ENCODE measurements around the gene CDH15. TPM values are rescaled to one million over a fixed set of nuclear protein-coding genes. Genes with fewer than 3 reads are reported as not detected.

The CDH15 gene
- total RNA-seq (2014; rRNA removed; shearing (Covaris generic)) = 0.05 TPM in 1 of 2 replicates, not detected in the other

- Histone ChIP-seq H3K27ac (no peak within 1 kb of the TSS), H3K4me3 (no peak within 1 kb of the TSS), H3K27me3 (replicated peaks) (peaks cover 54% of the 10 kb centered on the region), H3K9me3 (replicated peaks) (no peaks in the 10 kb centered on the region), H3K4me1 (replicated peaks) (peaks cover 6% of the 10 kb centered on the region), H3K36me3 (no peaks in the 10 kb centered on the region)
- peak in 1 of 2 experiments; percentile 71 for DNase-seq (ENCODE audit: low read depth in 1 of 2, low spot score in 2 of 2)
Measured at GRCh38 chr16:89171216-89172170, at the start of gene CDH15. TSS of gene CDH15 (plus strand) at chr16:89171748. CDS start at chr16:89171832, 84 bp downstream.

GRCh38 chr16:89122322-89122851 is 49.2 kb upstream of the CDH15 start:
- no peak for DNase-seq (ENCODE audit: low read depth in 1 of 2, low spot score in 2 of 2)
- no peak overlapping the region for H3K27ac ChIP-seq
- no peaks in the 10 kb centered on the region for H3K27me3 ChIP-seq (replicated peaks)
- no peaks in the 10 kb centered on the region for H3K9me3 ChIP-seq (replicated peaks)
- no peak overlapping the region for H3K4me3 ChIP-seq
- peaks cover 49% of the 10 kb centered on the region for H3K36me3 ChIP-seq
- H3K4me1 ChIP-seq (replicated peaks) = no peaks in the 10 kb centered on the region

GRCh38 chr16:89123001-89123830 is 48.3 kb upstream of the CDH15 start:
- Histone ChIP-seq H3K27ac (no peak overlapping the region), H3K36me3 (peaks cover 48% of the 10 kb centered on the region), H3K27me3 (replicated peaks) (no peaks in the 10 kb centered on the region), H3K9me3 (replicated peaks) (no peaks in the 10 kb centered on the region), H3K4me1 (replicated peaks) (no peaks in the 10 kb centered on the region), H3K4me3 (no peak overlapping the region)
- no peak for DNase-seq (ENCODE audit: low read depth in 1 of 2, low spot score in 2 of 2)

- Histone ChIP-seq H3K9me3 (replicated peaks) (no peaks in the 10 kb centered on the region), H3K27ac (no peak overlapping the region), H3K36me3 (peaks cover 44% of the 10 kb centered on the region)
Measured at GRCh38 chr16:89123831-89124100, 47.8 kb upstream of the CDH15 start.

GRCh38 chr16:89129378-89129777 is 42.2 kb upstream of the CDH15 start:
- Histone ChIP-seq H3K9me3 (replicated peaks) (no peaks in the 10 kb centered on the region), H3K27ac (no peak overlapping the region), H3K4me3 (no peak overlapping the region), H3K4me1 (replicated peaks) (no peaks in the 10 kb centered on the region), H3K27me3 (replicated peaks) (no peaks in the 10 kb centered on the region), H3K36me3 (peaks cover 26% of the 10 kb centered on the region)
- DNase-seq (ENCODE audit: low read depth in 1 of 2, low spot score in 2 of 2) = no peak

More at GRCh38 chr16:89123831-89124100, 47.8 kb upstream of the CDH15 start:
- Histone ChIP-seq H3K4me1 (replicated peaks) (no peaks in the 10 kb centered on the region), H3K4me3 (no peak overlapping the region), H3K27me3 (replicated peaks) (no peaks in the 10 kb centered on the region)
- no peak for DNase-seq (ENCODE audit: low read depth in 1 of 2, low spot score in 2 of 2)

GRCh38 chr16:89130448-89130847 is 41.1 kb upstream of the CDH15 start:
- H3K27ac ChIP-seq = no peak overlapping the region
- H3K4me3 ChIP-seq = no peak overlapping the region
- H3K9me3 ChIP-seq (replicated peaks) = no peaks in the 10 kb centered on the region
- no peak for DNase-seq (ENCODE audit: low read depth in 1 of 2, low spot score in 2 of 2)
- no peaks in the 10 kb centered on the region for H3K4me1 ChIP-seq (replicated peaks)
- peaks cover 24% of the 10 kb centered on the region for H3K36me3 ChIP-seq
- H3K27me3 ChIP-seq (replicated peaks) = no peaks in the 10 kb centered on the region

GRCh38 chr16:89131783-89132182 is 39.8 kb upstream of the CDH15 start:
- no peak overlapping the region for H3K27ac ChIP-seq
- H3K27me3 ChIP-seq (replicated peaks) = no peaks in the 10 kb centered on the region
- no peak overlapping the region for H3K4me3 ChIP-seq
- DNase-seq (ENCODE audit: low read depth in 1 of 2, low spot score in 2 of 2) = no peak
- H3K36me3 ChIP-seq = peaks cover 20% of the 10 kb centered on the region
- no peaks in the 10 kb centered on the region for H3K4me1 ChIP-seq (replicated peaks)
- no peaks in the 10 kb centered on the region for H3K9me3 ChIP-seq (replicated peaks)

GRCh38 chr16:89132194-89133005 is 39.1 kb upstream of the CDH15 start:
- H3K4me3 ChIP-seq = no peak overlapping the region
- DNase-seq (ENCODE audit: low read depth in 1 of 2, low spot score in 2 of 2) = no peak
- H3K36me3 ChIP-seq = peaks cover 20% of the 10 kb centered on the region
- H3K27me3 ChIP-seq (replicated peaks) = no peaks in the 10 kb centered on the region
- H3K27ac ChIP-seq = no peak overlapping the region
- no peaks in the 10 kb centered on the region for H3K4me1 ChIP-seq (replicated peaks)
- H3K9me3 ChIP-seq (replicated peaks) = no peaks in the 10 kb centered on the region

GRCh38 chr16:89133457-89134127 is 38.0 kb upstream of the CDH15 start:
- H3K27me3 ChIP-seq (replicated peaks) = no peaks in the 10 kb centered on the region
- H3K27ac ChIP-seq = no peak overlapping the region
- no peak overlapping the region for H3K4me3 ChIP-seq
- no peaks in the 10 kb centered on the region for H3K9me3 ChIP-seq (replicated peaks)
- DNase-seq (ENCODE audit: low read depth in 1 of 2, low spot score in 2 of 2) = no peak
- peaks cover 20% of the 10 kb centered on the region for H3K36me3 ChIP-seq
- H3K4me1 ChIP-seq (replicated peaks) = no peaks in the 10 kb centered on the region

GRCh38 chr16:89134269-89134668 is 37.3 kb upstream of the CDH15 start:
- no peaks in the 10 kb centered on the region for H3K9me3 ChIP-seq (replicated peaks)
- H3K4me3 ChIP-seq = no peak overlapping the region
- H3K36me3 ChIP-seq = peaks cover 20% of the 10 kb centered on the region
- no peaks in the 10 kb centered on the region for H3K4me1 ChIP-seq (replicated peaks)
- no peak for DNase-seq (ENCODE audit: low read depth in 1 of 2, low spot score in 2 of 2)
- H3K27ac ChIP-seq = no peak overlapping the region
- no peaks in the 10 kb centered on the region for H3K27me3 ChIP-seq (replicated peaks)

- Histone ChIP-seq H3K9me3 (replicated peaks) (no peaks in the 10 kb centered on the region), H3K36me3 (peaks cover 23% of the 10 kb centered on the region), H3K27me3 (replicated peaks) (no peaks in the 10 kb centered on the region), H3K4me3 (no peak overlapping the region), H3K4me1 (replicated peaks) (no peaks in the 10 kb centered on the region), H3K27ac (no peak overlapping the region)
- DNase-seq (ENCODE audit: low read depth in 1 of 2, low spot score in 2 of 2) = no peak
Measured at GRCh38 chr16:89135166-89135565, 36.4 kb upstream of the CDH15 start.

- Histone ChIP-seq H3K4me1 (replicated peaks) (no peaks in the 10 kb centered on the region), H3K27ac (no peak overlapping the region), H3K9me3 (replicated peaks) (no peaks in the 10 kb centered on the region), H3K4me3 (no peak overlapping the region), H3K27me3 (replicated peaks) (no peaks in the 10 kb centered on the region), H3K36me3 (peaks cover 29% of the 10 kb centered on the region)
- no peak for DNase-seq (ENCODE audit: low read depth in 1 of 2, low spot score in 2 of 2)
Measured at GRCh38 chr16:89135971-89136765, 35.4 kb upstream of the CDH15 start.
